Body of pancreas (tissue), 4 donors: ENCODE measurements around the gene HSBP1. TPM values are rescaled to one million over a fixed set of nuclear protein-coding genes. Genes with fewer than 3 reads are reported as not detected.
A peak's percentile ranks its signal among the peaks of the same experiment; 100 is the strongest.

Experiments
- ATAC-seq: fragments of 150-250 bp; one replicate; pipeline ENCODE4 v1.9.1; 2016
- DNase-seq, 4 donors: peaks; one replicate each; pipeline ENCODE4 v3.0.0-alpha.2; 2019
- H3K27ac ChIP-seq, 4 donors: fragments of 200-600 bp; sonication (generic); 1 replicate in 3 of 4; 2 replicates in 1 of 4; pipeline versions ENCODE4 v1.5.1 to v1.6.1; 2016 to 2019; ENCODE audit warnings: mild to moderate bottlenecking in 1 of 4, mixed read lengths in 1 of 4, moderate library complexity in 1 of 4
- H3K27me3 ChIP-seq, 2 donors: fragments of 200-600 bp; sonication (generic); one replicate each; pipeline ENCODE4 v1.6.0; 2016; ENCODE audit warnings: mild to moderate bottlenecking in 1 of 2
- H3K36me3 ChIP-seq, 2 donors: fragments of 200-600 bp; sonication (generic); replicated peaks in 1 of 2; 2 replicates each; pipeline ENCODE4 v1.5.1; 2016; ENCODE audit warnings: low read depth in 2 of 2; ENCODE audit not compliant: insufficient read depth in 1 of 2
- H3K4me1 ChIP-seq: fragments of 200-600 bp; sonication (generic); one replicate; pipeline ENCODE4 v1.6.0; 2016
- H3K4me3 ChIP-seq, 2 donors: fragments of 200-600 bp; sonication (generic); 1 replicate in 1 of 2; 2 replicates in 1 of 2; pipeline ENCODE4 v1.5.1; 2016 to 2019
- H3K9me3 ChIP-seq, 3 donors: fragments of 200-600 bp; sonication (generic); 1 replicate in 2 of 3; 2 replicates in 1 of 3; pipeline ENCODE4 v1.5.1; 2016
- CTCF ChIP-seq, 7 experiments: fragments of 450-650 bp in 4 of 7; fragments of 200-600 bp in 3 of 7; sonication (generic) in 3 of 7; IDR thresholded peaks; one replicate each; pipeline ENCODE4 v1.5.1; 2016 to 2019; ENCODE audit warnings: antibody characterized with exemption in 7 of 7
- POLR2A ChIP-seq, 3 donors: fragments of 450-650 bp; IDR thresholded peaks; one replicate each; pipeline ENCODE4 v1.6.1; 2016; ENCODE audit warnings: antibody characterized with exemption in 3 of 3, mild to moderate bottlenecking in 2 of 3
- WGBS, 2 donors: methylation state at CpG; one replicate each; pipeline ENCODE4 v1.1.5; 2017; 5-methylcytosine and 5-hydroxymethylcytosine counted together
- intact Hi-C: fragments of 100-400 bp; cut with DNase I; formaldehyde crosslinking; loops from one replicate; pipeline ENCODE4 v1.15.1; 2023
- total RNA-seq, 2 donors: library from RNA; depleted of rRNA; stranded (reverse); fragments of >200 nt; gene quantifications; one replicate each; pipeline ENCODE4 v1.1.0, GENCODE V29; 2016

Gene HSBP1
- total RNA-seq, 2 donors from 2014 or later, result 4.9 to 12.5 TPM

GRCh38 chr16:83817022-83817421 is 9.2 kb downstream of the HSBP1 start:
- no peak overlapping the region for H3K27ac ChIP-seq
- no peaks in the 10 kb centered on the region for H3K27me3 ChIP-seq
- TF ChIP-seq CTCF (IDR thresholded peaks at IDR 0.05) (no peak), POLR2A (IDR thresholded peaks at IDR 0.05) (no peak)
- no peak overlapping the region for H3K4me3 ChIP-seq
- intact Hi-C loops, result no loop called here
- ATAC-seq (no peak), DNase-seq (no peak)
- peaks cover 19% of the 10 kb centered on the region for H3K4me1 ChIP-seq
- no peaks in the 10 kb centered on the region for H3K9me3 ChIP-seq
- H3K36me3 ChIP-seq, result no peaks in the 10 kb centered on the region
- 86 to 92% methylated on average over 12 of the region's 12 CpGs for WGBS, 2 donors

- intact Hi-C loops, result no loop called here
- ATAC-seq, result no peak
Observed at GRCh38 chr16:83818276-83818675, 10.5 kb downstream of the HSBP1 start.

GRCh38 chr16:83819361-83819760 is 11.6 kb downstream of the HSBP1 start:
- H3K27me3 ChIP-seq, result no peaks in the 10 kb centered on the region
- ATAC-seq, result no peak
- intact Hi-C loops, result no loop called here

More at GRCh38 chr16:83818276-83818675, 10.5 kb downstream of the HSBP1 start:
- H3K27ac ChIP-seq, result no peak overlapping the region
- TF ChIP-seq CTCF (IDR thresholded peaks at IDR 0.05) (no peak), POLR2A (IDR thresholded peaks at IDR 0.05) (no peak)
- 85 to 87% methylated on average over 5 of the region's 5 CpGs for WGBS, 2 donors
- H3K27me3 ChIP-seq, result no peaks in the 10 kb centered on the region
- no peak overlapping the region for H3K4me3 ChIP-seq
- no peaks in the 10 kb centered on the region for H3K36me3 ChIP-seq
- no peaks in the 10 kb centered on the region for H3K9me3 ChIP-seq
- no peak for DNase-seq
- peaks cover 18% of the 10 kb centered on the region for H3K4me1 ChIP-seq

GRCh38 chr16:83826146-83826913 is 18.6 kb downstream of the HSBP1 start:
- Histone ChIP-seq H3K27ac (no peak overlapping the region), H3K4me3 (no peak overlapping the region), H3K4me1 (peaks cover 11% of the 10 kb centered on the region), H3K27me3 (no peaks in the 10 kb centered on the region), H3K9me3 (no peaks in the 10 kb centered on the region), H3K36me3 (no peaks in the 10 kb centered on the region)
- WGBS, 2 donors, result 30 to 35% methylated on average over 17 to 21 of the region's 21 CpGs
- ATAC-seq (peak; percentile 95), DNase-seq (peak; percentile 90 to 92 (median 90))
- TF ChIP-seq CTCF (IDR thresholded peaks at IDR 0.05) (peak; percentile 81 to 94 (median 89)), POLR2A (IDR thresholded peaks at IDR 0.05) (no peak)
- intact Hi-C loops, result loop anchor here (10.0 kb wide), 1 partner anchor 238 kb away; no protein-coding TSS in a partner anchor

More at GRCh38 chr16:83819361-83819760, 11.6 kb downstream of the HSBP1 start:
- no peak overlapping the region for H3K4me3 ChIP-seq
- H3K9me3 ChIP-seq, result no peaks in the 10 kb centered on the region
- DNase-seq, result no peak
- H3K4me1 ChIP-seq, result peaks cover 7% of the 10 kb centered on the region
- no peaks in the 10 kb centered on the region for H3K36me3 ChIP-seq
- TF ChIP-seq CTCF (IDR thresholded peaks at IDR 0.05) (no peak), POLR2A (IDR thresholded peaks at IDR 0.05) (no peak)
- no peak overlapping the region for H3K27ac ChIP-seq
- 51 to 57% methylated on average over 8 of the region's 8 CpGs for WGBS, 2 donors
